ENCODE data around the gene SOCS1.
"Not testable (repeated sequence)": the region's sequence is repeated elsewhere in the genome, so short reads cannot be mapped to it uniquely, and the experiment has no call there.

The SOCS1 gene, protein sequence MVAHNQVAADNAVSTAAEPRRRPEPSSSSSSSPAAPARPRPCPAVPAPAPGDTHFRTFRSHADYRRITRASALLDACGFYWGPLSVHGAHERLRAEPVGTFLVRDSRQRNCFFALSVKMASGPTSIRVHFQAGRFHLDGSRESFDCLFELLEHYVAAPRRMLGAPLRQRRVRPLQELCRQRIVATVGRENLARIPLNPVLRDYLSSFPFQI

DNA sequence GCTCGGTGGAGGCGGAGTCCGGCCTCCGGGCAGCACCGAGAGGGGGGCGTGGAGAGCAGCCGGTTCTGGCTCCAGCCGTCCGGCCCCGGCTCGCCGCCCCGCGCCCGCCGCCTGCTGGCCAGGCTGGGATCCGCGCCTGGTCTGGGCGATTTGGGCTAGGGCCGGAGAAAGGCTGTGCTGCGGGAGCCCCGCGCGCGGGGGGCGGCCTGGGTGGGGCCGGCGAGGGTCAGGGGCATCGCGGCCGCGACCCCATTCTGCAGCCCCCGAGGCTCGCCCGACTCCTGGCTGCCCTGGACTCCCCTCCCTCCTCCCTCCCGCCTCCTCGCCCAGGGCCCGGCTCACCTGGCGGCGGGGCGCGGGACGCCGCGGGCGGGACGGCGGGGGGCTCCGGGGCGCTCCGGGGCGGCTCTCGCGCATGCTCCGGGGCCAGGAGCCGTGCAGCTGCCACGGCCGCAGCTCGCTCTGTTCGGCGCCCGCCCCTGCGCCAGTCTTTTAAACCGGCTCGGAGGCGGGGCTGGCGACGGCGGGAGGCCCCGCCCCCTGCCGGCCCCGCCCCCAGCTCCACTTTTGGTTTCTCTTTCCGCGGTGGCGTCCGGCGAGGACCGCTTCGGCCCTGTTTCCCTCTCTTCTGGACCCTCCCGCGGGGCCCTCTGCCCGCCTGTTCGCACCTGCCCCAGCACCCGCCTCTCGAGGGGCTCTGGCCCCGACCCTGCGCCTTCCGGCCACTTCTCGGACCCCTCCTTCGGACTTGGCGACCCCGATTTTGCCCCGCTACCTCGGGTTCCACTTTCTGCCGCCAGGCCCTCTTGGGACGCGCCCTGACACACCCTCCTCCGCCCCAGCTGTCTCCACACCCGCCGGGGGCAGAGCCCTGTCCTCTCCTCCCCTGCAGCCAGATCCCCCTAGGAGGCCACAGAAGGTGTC, at the start of gene SOCS1:
SOCS1 (minus strand) TSS at position 468 of the 924 bp plus-strand sequence. CDS start 726 bp downstream, outside the sequence.
- peak; percentile 72 to 88 for DNase-seq (ENCODE audit: low read depth in 1 of 2, low spot score in 1 of 2)

DNA sequence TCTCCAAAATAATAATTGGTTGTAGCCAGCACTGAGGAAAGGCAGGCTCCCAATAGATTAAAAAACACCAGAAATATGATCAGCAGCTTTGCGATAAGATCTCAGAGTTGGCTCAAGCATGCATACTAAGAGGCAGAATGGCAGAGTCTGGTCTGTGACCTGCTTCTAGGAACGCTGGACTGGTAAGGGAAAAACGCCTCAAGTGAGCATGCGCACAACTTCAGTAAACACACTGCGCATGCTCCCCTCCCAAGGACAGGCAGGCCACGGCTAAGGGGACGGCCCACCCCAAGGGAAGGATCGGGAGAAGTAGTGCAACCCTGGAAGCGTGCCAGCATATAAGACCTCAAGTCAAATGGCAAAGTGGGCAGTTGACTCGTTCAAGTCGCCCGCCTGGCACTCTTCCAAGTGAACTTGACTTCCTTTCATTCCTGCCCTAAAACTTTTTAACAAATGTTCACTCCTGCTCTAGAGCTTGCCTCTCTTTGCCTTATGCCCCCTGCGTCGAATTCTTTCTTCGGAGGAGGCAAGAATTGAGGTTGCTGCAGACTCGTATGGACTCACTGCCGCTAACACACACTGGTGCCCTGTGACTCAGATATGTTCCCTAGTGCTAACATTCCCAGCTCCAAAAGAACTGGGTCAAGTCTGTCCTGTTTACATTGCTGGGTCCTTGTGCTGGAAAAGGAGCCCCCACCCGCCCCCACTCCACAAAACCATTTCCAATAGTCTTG, 47.6 kb upstream of the SOCS1 start:
- no peak for DNase-seq (ENCODE audit: low read depth in 1 of 2, low spot score in 1 of 2)

DNA sequence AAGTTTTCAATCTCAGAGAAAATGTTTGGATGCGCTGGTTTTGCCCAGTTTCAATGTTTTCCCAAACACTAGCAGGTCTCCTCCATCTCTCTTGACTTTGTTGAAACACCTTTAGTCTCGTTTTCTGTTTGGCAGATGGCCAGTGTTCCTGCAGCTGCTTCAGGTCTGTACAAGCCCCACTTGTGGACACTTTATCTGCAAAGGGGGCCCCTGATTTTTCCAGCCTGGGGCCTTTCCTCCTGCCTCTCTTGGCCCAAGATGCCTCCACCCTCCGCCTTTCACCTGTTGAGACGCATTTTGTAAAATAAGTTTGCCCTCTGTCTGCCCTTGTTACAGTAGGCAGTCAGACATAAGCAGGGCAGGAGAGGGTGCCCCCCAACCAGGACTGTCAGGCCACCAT, 47.0 kb upstream of the SOCS1 start:
- DNase-seq (ENCODE audit: low read depth in 1 of 2, low spot score in 1 of 2) = no peak

DNA sequence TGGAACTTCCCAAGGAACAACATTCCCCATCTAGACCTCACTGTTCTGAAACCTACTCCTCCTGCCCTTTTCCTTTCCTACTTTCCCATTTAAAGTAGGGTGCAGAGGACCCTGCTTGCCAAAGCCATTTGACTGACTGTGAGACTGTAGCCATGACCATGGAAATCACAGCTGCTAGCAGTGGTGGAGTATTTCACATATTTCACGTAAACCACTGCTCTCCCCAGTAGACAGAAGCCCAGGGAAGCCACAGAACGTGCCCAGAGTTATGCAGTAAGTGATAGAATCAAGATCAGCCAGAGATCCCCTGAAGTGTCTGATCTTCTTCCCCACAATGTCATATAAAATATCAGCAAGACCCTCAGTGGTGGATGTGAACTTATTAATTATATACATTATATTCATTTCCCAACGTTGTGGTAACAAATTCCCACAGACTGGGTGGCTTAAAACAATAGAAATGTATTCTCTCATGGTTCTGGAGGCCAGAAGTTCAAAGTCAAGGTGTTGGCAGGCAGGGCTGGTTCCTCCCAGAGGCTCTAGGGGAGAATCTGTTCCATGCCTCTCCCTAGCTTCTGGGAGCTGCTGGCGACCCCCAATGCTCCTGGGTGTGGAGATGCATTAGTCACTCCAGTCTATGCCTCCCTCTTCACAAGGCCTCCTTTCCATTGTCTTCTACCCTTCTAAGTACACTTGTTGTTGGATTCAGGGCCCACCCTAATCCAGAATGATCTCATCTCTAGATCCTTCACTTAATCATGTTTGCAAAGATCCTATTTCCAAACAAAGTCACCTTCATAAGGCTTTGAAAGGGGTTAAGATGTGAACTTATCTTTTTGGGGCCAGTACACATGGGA, 45.9 kb upstream of the SOCS1 start:
- DNase-seq (ENCODE audit: low read depth in 1 of 2, low spot score in 1 of 2) = no peak

DNA sequence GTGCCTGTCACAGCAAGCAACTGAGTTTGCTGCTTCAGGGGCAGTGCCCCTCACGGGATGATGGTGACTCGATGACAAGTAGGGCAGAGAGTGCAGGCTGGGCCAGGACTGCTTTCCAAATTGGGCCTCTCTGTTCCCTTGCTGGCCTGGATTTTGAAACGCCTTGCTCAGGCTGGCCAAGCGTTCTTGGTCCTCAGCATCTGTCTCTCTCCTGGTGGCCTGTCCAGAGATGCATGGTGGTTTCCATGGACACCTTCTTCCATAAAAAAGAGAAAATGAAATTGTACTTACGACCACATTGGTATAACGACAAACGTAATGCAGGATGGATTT, 44.5 kb upstream of the SOCS1 start:
- DNase-seq (ENCODE audit: low read depth in 1 of 2, low spot score in 1 of 2) = no peak

DNA sequence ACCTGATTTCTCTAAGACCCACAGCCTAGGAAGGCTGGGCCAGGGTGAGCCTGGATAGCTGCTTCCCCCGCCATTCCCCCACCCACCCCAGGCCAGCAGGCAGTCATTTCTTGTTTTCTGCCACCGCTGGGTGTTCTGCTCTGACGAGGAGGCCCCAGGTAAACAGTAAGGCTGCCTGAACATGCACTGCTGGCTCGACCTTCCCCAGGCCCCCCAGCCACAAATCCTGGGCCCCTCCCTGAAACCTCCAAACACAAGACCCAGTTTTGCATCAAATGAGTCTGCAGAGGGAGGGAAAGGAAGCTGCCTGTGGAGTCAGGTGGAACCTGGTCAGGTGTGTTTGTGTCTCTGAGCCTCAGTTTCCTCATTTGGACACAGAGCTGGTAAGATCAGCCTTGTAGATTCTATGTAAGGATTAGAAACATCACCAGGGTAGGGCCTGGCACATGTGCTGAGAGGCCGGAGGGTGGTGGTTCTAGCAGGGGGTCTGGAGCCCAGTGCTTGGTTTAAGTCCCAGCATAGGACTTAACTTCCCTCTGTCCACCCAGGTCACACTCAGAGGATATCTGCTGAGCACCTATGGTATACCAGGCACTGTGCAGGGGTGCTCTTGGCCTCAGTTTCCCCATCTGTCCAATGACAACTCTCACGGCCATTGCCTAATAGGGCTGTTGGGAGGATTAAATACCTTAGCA, 44.0 kb upstream of the SOCS1 start:
- DNase-seq (ENCODE audit: low read depth in 1 of 2, low spot score in 1 of 2) = no peak

DNA sequence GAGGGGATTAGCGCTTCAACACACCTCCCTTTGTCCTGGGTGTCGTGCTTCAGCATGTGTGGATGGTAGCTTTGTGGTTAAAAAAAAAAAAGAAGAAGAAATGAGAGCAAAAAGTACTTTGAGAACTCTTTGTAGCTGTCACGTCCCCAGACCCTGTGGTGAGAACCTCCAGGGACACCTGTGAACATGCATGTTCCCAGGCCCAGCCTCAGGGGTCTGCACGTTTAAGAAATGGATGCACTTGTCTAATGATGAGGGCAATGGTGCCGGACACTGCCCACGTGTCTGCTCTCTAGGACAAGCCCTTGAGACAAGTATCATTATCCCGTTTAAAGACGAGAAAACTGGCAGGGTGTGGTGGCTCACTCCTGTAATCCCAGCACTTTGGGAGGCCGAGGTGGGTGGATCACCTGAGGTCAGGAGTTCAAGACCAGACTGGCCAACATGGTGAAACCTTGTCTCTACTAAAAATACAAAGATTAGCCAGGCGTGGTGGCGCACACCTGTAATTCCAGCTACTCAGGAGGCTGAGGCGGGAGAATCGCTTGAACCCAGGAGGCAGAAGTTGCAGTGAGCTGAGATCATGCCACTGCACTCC, 43.0 kb upstream of the SOCS1 start:
- not testable (repeated sequence) for DNase-seq (ENCODE audit: low read depth in 1 of 2, low spot score in 1 of 2)

DNA sequence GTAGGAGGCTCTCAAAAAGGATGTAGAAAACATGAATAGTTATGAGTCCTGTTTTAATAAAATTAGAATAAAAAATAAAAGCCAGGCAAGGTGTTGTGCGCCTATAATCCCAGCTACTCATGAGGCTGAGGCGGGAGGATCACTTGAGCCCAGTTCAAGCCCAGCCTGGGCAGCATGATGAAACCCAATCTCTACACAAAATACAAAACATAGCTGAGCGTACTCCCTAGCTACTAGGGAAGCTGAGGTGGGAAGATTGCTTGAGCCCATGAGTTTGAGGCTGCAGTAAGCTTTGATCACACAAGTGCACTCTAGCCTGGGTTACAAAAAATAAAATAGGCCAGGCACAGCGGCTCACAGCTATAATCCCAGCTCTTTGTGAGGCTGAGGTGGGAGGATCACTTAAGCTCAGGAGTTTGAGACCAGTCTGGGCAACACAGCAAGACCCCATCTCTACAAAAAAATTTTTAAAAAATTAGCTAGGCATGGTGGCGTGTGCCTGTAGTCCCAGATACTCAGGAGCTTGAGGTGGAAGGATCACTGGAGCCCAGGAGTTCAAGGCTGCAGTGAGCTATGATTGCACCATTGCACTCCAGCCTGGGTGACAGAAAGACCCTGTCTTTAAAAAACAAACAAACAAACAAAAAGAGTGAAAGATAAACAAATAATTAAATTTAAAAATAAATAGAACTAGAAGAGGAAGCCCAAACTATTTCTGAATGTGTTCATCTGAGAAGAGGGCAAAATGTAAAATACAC, 42.3 kb upstream of the SOCS1 start:
- DNase-seq (ENCODE audit: low read depth in 1 of 2, low spot score in 1 of 2) = no peak

DNA sequence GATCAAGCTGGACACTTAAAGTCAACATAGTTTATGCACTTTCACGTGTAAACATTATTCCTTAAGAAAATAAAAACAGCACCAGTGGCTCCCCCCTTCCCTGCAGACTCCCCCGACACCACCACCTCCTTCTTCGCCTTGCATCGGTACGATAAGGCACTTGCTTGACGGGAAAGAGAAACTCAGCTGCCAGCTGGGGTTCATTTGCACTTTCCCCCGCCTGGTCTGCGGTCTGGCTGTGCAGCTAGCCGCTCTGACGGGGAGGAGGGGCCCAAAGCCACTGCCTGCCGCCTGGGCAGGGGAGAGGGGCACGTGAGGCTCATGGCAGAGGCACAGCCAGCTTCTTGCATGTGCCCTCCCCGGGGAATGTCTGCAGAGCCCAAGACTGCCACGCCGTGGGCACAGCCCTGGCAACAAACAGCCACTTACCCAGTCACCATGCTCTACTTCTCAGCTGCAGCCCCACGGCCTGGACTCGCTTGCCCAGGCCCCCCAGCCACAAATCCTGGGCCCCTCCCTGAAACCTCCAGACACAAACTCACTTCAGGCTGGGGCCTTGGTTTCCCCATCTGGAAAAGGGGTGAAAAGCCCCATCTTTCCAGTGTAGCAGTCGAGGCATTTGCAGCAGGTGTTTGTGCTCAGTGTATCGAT, 41.6 kb upstream of the SOCS1 start:
- DNase-seq (ENCODE audit: low read depth in 1 of 2, low spot score in 1 of 2) = peak; percentile 34 to 39

DNA sequence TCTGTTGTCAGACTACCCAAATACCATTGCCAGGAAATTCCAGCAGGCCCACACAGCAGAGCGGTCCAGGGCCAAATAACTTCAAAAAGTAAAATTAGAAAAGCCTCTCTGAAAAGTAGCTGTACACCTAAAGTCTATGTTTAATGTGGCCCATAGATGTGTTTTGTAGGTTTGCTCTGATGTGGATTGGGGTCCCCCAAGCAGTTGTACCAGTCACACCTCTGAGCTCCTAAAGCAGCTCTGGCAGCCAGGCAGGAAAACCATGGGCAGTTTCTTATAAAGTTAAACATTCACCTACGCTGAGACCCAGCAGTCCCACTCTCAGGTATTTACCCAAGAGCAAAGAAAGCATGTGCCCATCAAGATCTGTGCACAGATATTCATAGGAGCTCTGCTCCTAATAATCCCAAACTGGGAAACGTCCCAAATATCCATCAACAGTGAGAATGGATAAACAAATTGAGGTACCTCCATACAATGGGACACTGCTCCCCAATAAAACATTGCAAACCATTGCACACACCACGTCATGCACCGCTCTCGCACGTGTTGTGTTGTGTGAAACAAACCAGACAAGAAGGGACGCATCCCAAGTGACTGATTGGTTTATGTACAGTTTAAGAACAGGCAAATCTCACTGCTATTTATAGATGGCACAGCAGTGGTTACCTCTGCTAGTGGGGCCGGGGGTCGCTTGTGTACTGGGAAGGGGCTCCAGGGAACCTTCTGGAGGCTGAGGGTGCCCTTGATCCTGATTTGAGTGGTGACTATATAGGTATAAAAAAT, 40.9 kb upstream of the SOCS1 start:
- DNase-seq (ENCODE audit: low read depth in 1 of 2, low spot score in 1 of 2) = no peak

DNA sequence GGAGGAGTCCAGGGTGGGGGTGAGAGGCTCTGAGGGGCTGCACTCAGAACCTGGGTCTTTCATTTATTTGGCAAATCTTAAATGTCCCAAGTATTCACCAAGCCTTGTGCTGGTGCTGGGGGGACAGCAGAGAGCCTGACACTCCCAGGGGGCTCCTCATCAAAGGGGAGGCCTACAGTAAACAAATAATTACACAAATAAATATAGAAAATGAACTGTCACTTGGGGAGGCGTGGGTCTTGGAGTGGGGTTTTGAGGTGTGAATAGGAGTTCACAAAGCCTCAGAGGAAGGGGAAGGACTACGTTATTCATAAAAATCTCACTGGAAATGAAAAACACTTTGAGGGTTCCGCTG, 40.3 kb upstream of the SOCS1 start:
- DNase-seq (ENCODE audit: low read depth in 1 of 2, low spot score in 1 of 2) = no peak

DNA sequence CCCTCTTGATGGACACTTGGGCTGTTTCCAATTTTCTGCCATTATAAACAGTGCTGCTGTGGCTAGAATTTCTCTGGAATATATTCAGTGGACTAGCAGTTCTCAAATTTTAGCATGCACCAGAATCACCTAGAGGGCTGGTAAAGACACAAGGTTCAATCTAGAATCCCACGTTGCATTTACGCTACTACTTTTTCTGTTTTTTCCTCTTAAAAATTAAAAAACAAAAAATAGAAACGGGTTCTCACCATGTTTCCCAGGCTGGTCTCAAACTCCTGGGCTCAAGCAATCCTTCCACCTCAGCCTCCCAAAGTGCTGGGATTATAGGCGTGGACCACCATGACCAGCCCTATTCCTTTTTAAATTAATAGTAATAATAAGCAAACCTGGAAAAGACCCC, 39.7 kb upstream of the SOCS1 start:
- DNase-seq (ENCODE audit: low read depth in 1 of 2, low spot score in 1 of 2) = no peak

DNA sequence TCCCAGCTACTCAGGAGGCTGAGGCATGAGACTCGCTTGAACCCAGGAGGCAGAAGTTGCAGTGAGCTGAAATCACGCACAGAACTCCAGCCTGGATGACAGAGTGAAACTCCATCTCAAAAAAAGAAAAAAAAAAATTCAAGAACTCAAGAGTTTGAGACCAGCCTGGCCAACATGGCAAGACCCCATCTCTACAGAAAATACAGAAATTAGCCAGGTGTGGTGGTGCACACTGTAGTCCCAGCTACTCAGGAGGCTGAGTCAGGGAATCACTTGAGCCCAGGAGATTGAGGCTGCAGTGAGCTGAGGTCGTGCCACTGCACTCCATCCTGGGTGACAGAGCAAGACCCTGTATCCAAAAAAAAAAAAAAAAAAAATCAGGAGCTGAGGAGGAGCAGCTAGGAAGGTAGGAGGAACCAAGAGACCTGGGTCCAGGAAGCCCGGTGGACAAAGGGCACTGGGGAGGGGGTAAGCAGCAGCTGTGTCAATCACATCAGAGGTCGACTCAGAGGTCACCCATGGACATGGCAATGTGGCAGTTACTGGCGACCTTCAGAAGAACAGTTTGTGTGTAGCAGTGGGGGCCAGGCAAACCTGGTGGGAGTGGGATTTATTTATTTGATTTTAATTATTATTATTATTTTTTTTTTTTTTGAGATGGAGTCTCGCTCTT, 36.2 kb upstream of the SOCS1 start:
- no peak for DNase-seq (ENCODE audit: low read depth in 1 of 2, low spot score in 1 of 2)

DNA sequence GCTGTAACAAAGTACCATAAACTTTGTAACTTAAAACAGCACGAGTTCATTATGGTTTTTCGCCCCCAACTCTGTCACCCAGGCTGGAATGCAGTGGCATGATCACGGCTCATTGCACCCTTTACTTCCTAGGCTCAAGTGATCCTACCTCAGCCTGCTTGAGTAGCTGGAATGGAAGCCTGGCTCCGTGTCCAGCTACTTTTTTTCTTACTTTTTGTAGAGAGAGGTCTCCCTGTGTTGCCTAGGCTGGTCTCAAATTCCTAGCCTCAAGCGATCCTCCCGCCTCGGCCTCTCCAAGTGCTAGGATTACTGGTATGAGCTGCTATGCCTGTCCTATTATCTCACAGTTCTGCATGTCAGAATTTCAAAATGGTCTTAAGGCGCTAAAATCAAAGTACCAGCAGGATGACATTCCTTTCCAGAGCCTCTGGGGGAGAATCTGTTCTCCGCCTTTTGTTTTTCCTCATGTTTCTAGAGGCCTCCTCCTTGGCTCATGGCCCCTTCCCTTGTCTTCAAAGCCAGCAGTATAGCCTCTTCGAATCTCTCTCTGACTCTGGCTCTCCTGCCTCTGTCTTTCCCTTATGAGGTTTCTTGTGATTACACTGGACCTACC, 35.2 kb upstream of the SOCS1 start:
- no peak for DNase-seq (ENCODE audit: low read depth in 1 of 2, low spot score in 1 of 2)

DNA sequence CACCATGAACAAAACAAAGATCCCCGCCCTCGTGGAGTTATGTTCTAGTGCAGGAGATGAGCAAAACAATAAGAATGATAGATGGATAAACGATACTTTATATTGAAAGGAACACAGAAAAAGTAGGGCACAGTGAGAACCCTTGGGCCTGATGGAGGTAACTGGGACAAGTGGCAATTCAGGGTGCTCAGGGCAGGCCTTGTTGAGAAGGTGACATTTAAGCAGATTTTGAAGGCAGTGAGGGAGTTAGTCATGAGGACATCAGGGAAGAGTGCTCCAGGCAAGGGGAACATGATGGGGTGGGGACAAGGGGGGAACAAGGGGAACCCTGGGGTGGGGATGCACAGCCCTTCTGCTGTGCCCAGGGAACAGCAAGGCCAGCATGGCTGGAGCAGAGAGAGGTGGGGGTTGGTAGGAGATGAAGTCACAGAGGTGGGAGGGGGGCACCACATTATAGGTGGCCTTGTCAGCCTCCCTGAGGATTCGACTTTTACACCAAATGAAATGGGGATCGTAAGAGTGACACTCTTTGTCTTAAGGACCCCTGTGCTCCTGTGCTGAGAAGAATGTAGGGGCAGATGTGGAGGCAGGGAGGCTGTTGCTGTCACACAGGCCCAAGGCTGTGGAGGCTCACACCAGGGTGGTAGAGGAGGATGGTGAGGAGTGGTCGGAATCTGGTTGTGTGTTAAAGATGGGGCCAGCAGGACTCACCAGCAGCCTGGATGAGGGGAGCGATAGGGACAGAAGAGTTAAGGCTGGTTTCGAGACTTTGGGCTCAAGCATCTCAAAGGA, 34.3 kb upstream of the SOCS1 start:
- no peak for DNase-seq (ENCODE audit: low read depth in 1 of 2, low spot score in 1 of 2)

DNA sequence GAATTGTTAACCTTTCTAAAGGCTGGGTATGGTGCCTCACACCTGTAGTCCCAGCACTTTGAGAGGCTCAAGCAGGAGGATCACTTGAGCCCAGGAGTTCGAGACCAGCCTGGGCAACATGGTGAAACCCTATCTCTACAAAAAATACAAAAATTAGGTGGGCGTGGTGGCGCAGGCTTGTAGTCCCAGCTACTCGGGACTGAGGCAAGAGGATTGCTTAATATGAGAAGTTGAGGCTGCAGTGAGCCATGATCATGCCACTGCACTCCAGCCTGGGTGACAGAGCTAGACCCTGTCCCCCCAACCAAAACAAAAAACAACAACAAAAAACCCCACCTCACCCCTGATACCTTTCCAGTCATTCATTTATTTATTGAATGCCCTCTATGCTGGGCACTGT, 33.7 kb upstream of the SOCS1 start:
- not testable (repeated sequence) for DNase-seq (ENCODE audit: low read depth in 1 of 2, low spot score in 1 of 2)

Data from activated T-helper 1 cell treated with anti-CD3 and anti-CD28 coated beads, Interleukin-2, amount 50 U/mL, for 16 hours (primary cell).